Measurements from ENCODE around the gene LY9. TPM values are rescaled to one million over a fixed set of nuclear protein-coding genes. Genes with fewer than 3 reads are reported as not detected.

Gene LY9
- total RNA-seq, 4 donors from 2014 or later: 0.34 to 3.5 (median 1.2) TPM; not detected in 1

DNA sequence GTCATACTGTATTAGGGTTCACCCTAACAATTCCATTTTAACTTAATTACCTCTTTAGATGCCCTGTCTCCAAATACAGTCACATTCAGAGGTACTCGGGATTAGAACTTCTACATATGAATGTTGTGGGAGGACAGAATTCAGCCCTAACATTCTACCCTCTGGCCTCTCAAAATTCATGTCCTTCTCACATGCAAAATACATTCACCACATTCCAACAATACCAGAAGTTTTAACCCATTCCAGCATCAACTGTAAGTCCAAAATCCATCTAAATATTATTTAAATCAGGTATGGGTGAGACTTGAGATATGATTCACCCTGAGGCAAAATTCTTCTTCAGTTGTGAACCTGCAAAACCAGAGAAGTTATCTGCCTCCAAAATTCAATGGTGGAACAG lies 14.5 kb downstream of the LY9 start:
- Histone ChIP-seq H3K9me3 (peaks cover 16% of the 10 kb centered on the region), H3K4me1 (no peaks in the 10 kb centered on the region), H3K4me3 (no peak overlapping the region), H3K27me3 (no peaks in the 10 kb centered on the region), H3K36me3 (no peaks in the 10 kb centered on the region), H3K27ac (no peak overlapping the region)
- no peak for TF ChIP-seq EP300 (IDR thresholded peaks at IDR 0.05)
- no peak for TF ChIP-seq POLR2AphosphoS5 (IDR thresholded peaks at IDR 0.05)
- TF ChIP-seq, protein P1, sequence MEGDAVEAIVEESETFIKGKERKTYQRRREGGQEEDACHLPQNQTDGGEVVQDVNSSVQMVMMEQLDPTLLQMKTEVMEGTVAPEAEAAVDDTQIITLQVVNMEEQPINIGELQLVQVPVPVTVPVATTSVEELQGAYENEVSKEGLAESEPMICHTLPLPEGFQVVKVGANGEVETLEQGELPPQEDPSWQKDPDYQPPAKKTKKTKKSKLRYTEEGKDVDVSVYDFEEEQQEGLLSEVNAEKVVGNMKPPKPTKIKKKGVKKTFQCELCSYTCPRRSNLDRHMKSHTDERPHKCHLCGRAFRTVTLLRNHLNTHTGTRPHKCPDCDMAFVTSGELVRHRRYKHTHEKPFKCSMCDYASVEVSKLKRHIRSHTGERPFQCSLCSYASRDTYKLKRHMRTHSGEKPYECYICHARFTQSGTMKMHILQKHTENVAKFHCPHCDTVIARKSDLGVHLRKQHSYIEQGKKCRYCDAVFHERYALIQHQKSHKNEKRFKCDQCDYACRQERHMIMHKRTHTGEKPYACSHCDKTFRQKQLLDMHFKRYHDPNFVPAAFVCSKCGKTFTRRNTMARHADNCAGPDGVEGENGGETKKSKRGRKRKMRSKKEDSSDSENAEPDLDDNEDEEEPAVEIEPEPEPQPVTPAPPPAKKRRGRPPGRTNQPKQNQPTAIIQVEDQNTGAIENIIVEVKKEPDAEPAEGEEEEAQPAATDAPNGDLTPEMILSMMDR (IDR thresholded peaks at IDR 0.05): no peak
- no peak for TF ChIP-seq POLR2A (IDR thresholded peaks at IDR 0.05)
- 32% methylated on average over 1 of the region's 1 CpG for WGBS
- DNase-seq (ENCODE audit: low spot score in 2 of 2): no peak

DNA sequence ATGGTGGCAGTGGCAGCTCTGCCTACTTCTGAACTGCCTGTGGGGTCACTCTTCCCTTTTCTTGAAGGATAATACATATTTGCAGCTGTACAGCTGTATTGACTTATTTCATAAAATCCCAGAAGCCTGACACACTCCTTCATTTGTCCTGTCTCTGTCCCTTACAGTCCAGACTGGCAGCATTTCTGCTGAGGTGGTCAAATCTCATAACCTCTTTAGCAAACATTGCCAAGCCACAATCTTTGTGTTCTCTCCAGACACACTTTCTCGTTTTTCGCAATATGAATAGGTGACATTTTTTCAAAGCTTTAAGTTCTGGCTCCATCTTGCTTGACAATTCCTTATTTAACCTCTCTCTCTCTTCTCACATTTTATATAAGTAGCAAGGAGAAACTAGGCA lies 15.2 kb downstream of the LY9 start:
- H3K4me3 ChIP-seq: no peak overlapping the region
- DNase-seq (ENCODE audit: low spot score in 2 of 2): no peak
- H3K4me1 ChIP-seq: no peaks in the 10 kb centered on the region
- TF ChIP-seq POLR2A (IDR thresholded peaks at IDR 0.05) (no peak), EP300 (IDR thresholded peaks at IDR 0.05) (no peak), POLR2AphosphoS5 (IDR thresholded peaks at IDR 0.05) (no peak)
- TF ChIP-seq, protein P1 (IDR thresholded peaks at IDR 0.05): no peak
- WGBS: 78% methylated on average over 2 of the region's 2 CpGs
- H3K36me3 ChIP-seq: no peaks in the 10 kb centered on the region
- peaks cover 14% of the 10 kb centered on the region for H3K9me3 ChIP-seq
- no peak overlapping the region for H3K27ac ChIP-seq
- H3K27me3 ChIP-seq: no peaks in the 10 kb centered on the region

DNA sequence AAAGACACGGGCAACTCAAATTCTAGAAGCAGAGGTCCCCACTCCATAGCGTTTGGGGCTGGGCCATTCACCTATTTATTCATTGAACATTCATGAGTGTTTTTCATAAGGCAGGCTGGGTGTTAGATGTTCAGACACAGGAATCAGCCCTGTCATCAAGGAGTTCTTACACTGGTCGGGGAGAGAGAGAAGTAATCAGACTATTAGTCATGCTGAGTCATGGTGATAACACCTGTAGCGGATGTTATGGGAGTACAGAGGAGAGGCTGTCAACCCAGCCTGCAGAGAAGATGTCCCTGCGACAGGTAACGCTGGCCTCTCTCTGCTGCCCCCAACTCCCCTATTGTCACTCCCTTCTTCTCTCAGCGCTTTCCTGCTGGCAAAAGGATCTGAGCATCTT lies 17.2 kb downstream of the LY9 start:
- TF ChIP-seq POLR2A (IDR thresholded peaks at IDR 0.05) (no peak), EP300 (IDR thresholded peaks at IDR 0.05) (no peak), POLR2AphosphoS5 (IDR thresholded peaks at IDR 0.05) (no peak)
- TF ChIP-seq, protein P1 (IDR thresholded peaks at IDR 0.05): no peak
- Histone ChIP-seq H3K9me3 (no peaks in the 10 kb centered on the region), H3K4me1 (no peaks in the 10 kb centered on the region), H3K36me3 (no peaks in the 10 kb centered on the region), H3K27ac (no peak overlapping the region), H3K4me3 (no peak overlapping the region), H3K27me3 (no peaks in the 10 kb centered on the region)
- DNase-seq (ENCODE audit: low spot score in 2 of 2): no peak
- 71% methylated on average over 7 of the region's 7 CpGs for WGBS

DNA sequence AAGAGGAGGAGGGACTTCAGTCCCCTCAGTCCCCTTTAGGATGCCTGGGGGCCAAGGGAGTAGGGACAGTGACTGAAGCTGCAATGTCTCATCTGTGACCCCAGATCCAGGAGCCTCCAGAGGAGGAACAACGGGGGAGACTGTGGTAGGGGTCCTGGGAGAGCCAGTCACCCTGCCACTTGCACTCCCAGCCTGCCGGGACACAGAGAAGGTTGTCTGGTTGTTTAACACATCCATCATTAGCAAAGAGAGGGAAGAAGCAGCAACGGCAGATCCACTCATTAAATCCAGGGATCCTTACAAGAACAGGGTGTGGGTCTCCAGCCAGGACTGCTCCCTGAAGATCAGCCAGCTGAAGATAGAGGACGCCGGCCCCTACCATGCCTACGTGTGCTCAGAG lies 18.3 kb downstream of the LY9 start:
- Histone ChIP-seq H3K9me3 (no peaks in the 10 kb centered on the region), H3K4me1 (no peaks in the 10 kb centered on the region), H3K27me3 (no peaks in the 10 kb centered on the region), H3K36me3 (no peaks in the 10 kb centered on the region), H3K27ac (no peak overlapping the region), H3K4me3 (no peak overlapping the region)
- TF ChIP-seq POLR2AphosphoS5 (IDR thresholded peaks at IDR 0.05) (no peak), POLR2A (IDR thresholded peaks at IDR 0.05) (no peak), EP300 (IDR thresholded peaks at IDR 0.05) (no peak)
- TF ChIP-seq, protein P1 (IDR thresholded peaks at IDR 0.05): no peak
- 90% methylated on average over 6 of the region's 6 CpGs for WGBS
- DNase-seq (ENCODE audit: low spot score in 2 of 2): no peak

DNA sequence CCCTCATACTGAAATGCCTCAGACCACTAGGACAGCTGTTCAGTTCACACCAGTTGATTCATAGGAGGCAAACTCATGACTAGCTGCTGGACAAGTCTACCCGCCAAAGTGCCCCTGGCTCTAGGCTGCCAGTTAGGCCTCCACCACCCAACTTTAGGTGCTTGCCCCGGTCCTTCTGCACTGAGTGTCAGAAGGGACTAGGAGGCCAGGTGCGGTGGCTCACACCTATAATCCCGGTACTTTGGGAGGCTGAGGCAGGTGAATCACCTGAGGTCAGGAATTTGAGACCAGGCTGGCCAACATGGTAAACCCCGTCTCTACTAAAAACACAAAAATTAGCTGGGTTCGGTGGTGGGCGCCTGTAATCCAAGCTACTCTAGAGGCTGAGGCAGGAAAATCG lies 18.9 kb downstream of the LY9 start:
- WGBS: 93% methylated on average over 8 of the region's 8 CpGs
- H3K4me3 ChIP-seq: no peak overlapping the region
- TF ChIP-seq, protein P1 (IDR thresholded peaks at IDR 0.05): no peak
- no peak for TF ChIP-seq POLR2AphosphoS5 (IDR thresholded peaks at IDR 0.05)
- TF ChIP-seq EP300 (IDR thresholded peaks at IDR 0.05): no peak
- no peak for TF ChIP-seq POLR2A (IDR thresholded peaks at IDR 0.05)
- no peak for DNase-seq (ENCODE audit: low spot score in 2 of 2)
- no peaks in the 10 kb centered on the region for H3K9me3 ChIP-seq
- no peaks in the 10 kb centered on the region for H3K27me3 ChIP-seq
- H3K27ac ChIP-seq: no peak overlapping the region
- no peaks in the 10 kb centered on the region for H3K36me3 ChIP-seq
- no peaks in the 10 kb centered on the region for H3K4me1 ChIP-seq

All from suprapubic skin (tissue), 4 donors.